GM12874 (cell line): ENCODE measurements around the gene FGFBP3.

Experiments used
- TF ChIP-seq, protein P1 (sequence below): IDR thresholded peaks from 2 replicates; pipeline ENCODE4 v1.5.1; 2011; ENCODE audit warnings: low read depth, mild to moderate bottlenecking, control low read depth, low read length, moderate library complexity; ENCODE audit not compliant: insufficient read depth

The FGFBP3 gene

DNA sequence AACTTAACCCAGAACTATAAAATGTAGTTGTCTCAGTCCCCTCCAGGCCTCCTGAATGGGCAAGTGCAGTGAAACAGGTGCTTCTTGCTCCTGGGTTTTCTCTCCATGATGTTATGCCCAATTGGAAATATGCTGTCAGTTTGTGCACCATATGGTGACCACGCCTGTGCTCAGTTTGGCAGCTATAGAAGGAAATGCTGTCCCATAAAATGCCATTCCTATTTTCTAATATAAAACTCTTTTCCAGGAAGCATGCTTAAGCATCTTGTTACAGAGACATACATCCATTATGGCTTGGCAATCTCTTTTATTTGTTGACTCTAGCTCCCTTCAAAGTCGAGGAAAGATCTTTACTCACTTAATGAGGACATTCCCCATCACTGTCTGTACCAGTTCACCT is 45.2 kb downstream of the FGFBP3 start:
- TF ChIP-seq, protein P1, sequence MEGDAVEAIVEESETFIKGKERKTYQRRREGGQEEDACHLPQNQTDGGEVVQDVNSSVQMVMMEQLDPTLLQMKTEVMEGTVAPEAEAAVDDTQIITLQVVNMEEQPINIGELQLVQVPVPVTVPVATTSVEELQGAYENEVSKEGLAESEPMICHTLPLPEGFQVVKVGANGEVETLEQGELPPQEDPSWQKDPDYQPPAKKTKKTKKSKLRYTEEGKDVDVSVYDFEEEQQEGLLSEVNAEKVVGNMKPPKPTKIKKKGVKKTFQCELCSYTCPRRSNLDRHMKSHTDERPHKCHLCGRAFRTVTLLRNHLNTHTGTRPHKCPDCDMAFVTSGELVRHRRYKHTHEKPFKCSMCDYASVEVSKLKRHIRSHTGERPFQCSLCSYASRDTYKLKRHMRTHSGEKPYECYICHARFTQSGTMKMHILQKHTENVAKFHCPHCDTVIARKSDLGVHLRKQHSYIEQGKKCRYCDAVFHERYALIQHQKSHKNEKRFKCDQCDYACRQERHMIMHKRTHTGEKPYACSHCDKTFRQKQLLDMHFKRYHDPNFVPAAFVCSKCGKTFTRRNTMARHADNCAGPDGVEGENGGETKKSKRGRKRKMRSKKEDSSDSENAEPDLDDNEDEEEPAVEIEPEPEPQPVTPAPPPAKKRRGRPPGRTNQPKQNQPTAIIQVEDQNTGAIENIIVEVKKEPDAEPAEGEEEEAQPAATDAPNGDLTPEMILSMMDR = no peak

DNA sequence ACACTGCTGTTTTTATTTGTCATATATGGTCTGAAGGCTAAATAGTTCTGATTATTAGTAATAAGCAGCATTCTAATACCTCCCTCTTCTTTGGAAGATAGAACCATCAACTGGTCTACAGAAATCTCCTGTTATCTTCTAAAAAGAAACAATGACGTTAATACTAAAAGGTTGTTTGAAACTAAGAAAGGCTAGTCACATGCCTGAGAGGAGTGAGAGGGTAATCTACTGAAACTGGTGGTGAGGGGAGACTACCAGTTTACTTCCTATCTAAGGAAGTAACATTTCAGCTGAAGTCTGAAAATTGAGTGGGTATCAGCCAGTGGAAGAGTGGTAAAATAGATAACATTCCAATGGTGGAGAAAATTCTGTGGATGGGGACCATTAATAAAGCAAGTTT is 48.4 kb downstream of the FGFBP3 start:
- TF ChIP-seq, protein P1 = no peak

DNA sequence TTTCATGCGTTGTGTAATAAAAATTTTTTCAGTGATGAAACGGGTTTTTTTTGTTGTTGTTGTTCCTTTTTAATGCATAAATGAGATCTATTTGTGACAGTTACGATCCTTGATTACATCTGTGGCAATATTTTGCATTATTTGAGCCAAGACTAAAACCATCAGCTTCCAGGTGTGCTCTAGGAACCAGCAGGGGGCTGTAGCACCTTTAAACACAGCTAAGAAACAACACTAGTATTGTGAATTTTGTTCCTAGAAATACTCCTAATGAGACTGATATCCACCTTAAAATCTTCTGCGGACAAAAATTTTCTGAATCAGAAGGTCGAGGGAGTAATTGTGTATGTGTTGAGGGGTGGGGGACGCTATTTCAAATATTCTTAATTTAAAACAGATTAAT is 52.6 kb downstream of the FGFBP3 start:
- TF ChIP-seq, protein P1 = peak; percentile 20; the same call in 1 of the 2 replicates
